Measurements from ENCODE around the gene TSPAN11. TPM values are rescaled to one million over a fixed set of nuclear protein-coding genes. Genes with fewer than 3 reads are reported as not detected.
A peak's percentile ranks its signal among the peaks of the same experiment; 100 is the strongest.

Gene TSPAN11
- total RNA-seq, 1 experiment from 2014 or later: not detected

GRCh38 chr12:31002361-31002725, 75.8 kb downstream of the TSPAN11 start:
- TF ChIP-seq, protein P1, sequence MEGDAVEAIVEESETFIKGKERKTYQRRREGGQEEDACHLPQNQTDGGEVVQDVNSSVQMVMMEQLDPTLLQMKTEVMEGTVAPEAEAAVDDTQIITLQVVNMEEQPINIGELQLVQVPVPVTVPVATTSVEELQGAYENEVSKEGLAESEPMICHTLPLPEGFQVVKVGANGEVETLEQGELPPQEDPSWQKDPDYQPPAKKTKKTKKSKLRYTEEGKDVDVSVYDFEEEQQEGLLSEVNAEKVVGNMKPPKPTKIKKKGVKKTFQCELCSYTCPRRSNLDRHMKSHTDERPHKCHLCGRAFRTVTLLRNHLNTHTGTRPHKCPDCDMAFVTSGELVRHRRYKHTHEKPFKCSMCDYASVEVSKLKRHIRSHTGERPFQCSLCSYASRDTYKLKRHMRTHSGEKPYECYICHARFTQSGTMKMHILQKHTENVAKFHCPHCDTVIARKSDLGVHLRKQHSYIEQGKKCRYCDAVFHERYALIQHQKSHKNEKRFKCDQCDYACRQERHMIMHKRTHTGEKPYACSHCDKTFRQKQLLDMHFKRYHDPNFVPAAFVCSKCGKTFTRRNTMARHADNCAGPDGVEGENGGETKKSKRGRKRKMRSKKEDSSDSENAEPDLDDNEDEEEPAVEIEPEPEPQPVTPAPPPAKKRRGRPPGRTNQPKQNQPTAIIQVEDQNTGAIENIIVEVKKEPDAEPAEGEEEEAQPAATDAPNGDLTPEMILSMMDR (IDR thresholded peaks at IDR 0.05): no peak
- no peak for TF ChIP-seq POLR2AphosphoS5 (IDR thresholded peaks at IDR 0.05; ENCODE audit: low read depth, low read length)
- TF ChIP-seq REST (IDR thresholded peaks at IDR 0.05; ENCODE audit: insufficient read depth in 1 of 2, low read depth in 2 of 2, low read length in 1 of 2): no peak
- no peak for TF ChIP-seq SIN3A (IDR thresholded peaks at IDR 0.05; ENCODE audit: borderline replicate concordance, insufficient read depth, low read depth, low read length)
- TF ChIP-seq TCF7L2 (IDR thresholded peaks at IDR 0.05; ENCODE audit: low read depth, low read length): no peak
- no peaks in the 10 kb centered on the region for H3K9me3 ChIP-seq (ENCODE audit: control insufficient read depth, insufficient read depth, low read depth, low read length)
- H3K4me1 ChIP-seq (ENCODE audit: control insufficient read depth, insufficient read depth, low read length): no peaks in the 10 kb centered on the region
- H3K27ac ChIP-seq (ENCODE audit: low read length): no peak overlapping the region
- DNase-seq (ENCODE audit: low read depth, low spot score) (no peak), ATAC-seq (no peak)
- in situ Hi-C loops (cut with HindIII; ENCODE audit: low pct_unique_long_range_greater_than_20kb, low sequenced_read_pairs): no loop called here
- no TSS peak for BruUV-seq (replicated peaks)
- no peaks in the 10 kb centered on the region for H3K36me3 ChIP-seq (ENCODE audit: control insufficient read depth, insufficient read depth, low read length)
- intact Hi-C loops (cut with micrococcal nuclease; ENCODE audit: unreplicated experiment): no loop called here
- ChIA-PET POLR2A (no interaction called here), CTCF (no interaction called here)
- H3K27me3 ChIP-seq (ENCODE audit: control insufficient read depth, insufficient read depth, low read length): no peaks in the 10 kb centered on the region
- H3K4me3 ChIP-seq (ENCODE audit: low read depth in 2 of 2, low read length in 2 of 2): no peak overlapping the region

GRCh38 chr12:31002999-31003398, 76.5 kb downstream of the TSPAN11 start:
- Histone ChIP-seq H3K9me3 (ENCODE audit: control insufficient read depth, insufficient read depth, low read depth, low read length) (no peaks in the 10 kb centered on the region), H3K4me1 (ENCODE audit: control insufficient read depth, insufficient read depth, low read length) (no peaks in the 10 kb centered on the region), H3K27me3 (ENCODE audit: control insufficient read depth, insufficient read depth, low read length) (no peaks in the 10 kb centered on the region), H3K36me3 (ENCODE audit: control insufficient read depth, insufficient read depth, low read length) (no peaks in the 10 kb centered on the region), H3K27ac (ENCODE audit: low read length) (no peak overlapping the region), H3K4me3 (ENCODE audit: low read depth in 2 of 2, low read length in 2 of 2) (no peak overlapping the region)
- in situ Hi-C loops (cut with HindIII; ENCODE audit: low pct_unique_long_range_greater_than_20kb, low sequenced_read_pairs): no loop called here
- POLR2A ChIA-PET: no interaction called here
- CTCF ChIA-PET: no interaction called here
- BruUV-seq (replicated peaks): no TSS peak
- TF ChIP-seq POLR2AphosphoS5 (IDR thresholded peaks at IDR 0.05; ENCODE audit: low read depth, low read length) (no peak), REST (IDR thresholded peaks at IDR 0.05; ENCODE audit: insufficient read depth in 1 of 2, low read depth in 2 of 2, low read length in 1 of 2) (no peak), SIN3A (IDR thresholded peaks at IDR 0.05; ENCODE audit: borderline replicate concordance, insufficient read depth, low read depth, low read length) (no peak), TCF7L2 (IDR thresholded peaks at IDR 0.05; ENCODE audit: low read depth, low read length) (no peak)
- TF ChIP-seq, protein P1 (IDR thresholded peaks at IDR 0.05): no peak
- intact Hi-C loops (cut with micrococcal nuclease; ENCODE audit: unreplicated experiment): no loop called here
- DNase-seq (ENCODE audit: low read depth, low spot score) (no peak), ATAC-seq (0 out of 2 replicates have a peak, but pooled peaks have one; percentile 24)
